NT2/D1 (cell line): ENCODE measurements around the gene ABTB2.

Experiments
- DNase-seq: peaks from one replicate; pipeline ENCODE4 v3.0.0-alpha.2; 2011; ENCODE audit warnings: low read depth, low spot score
- H3K27me3 ChIP-seq: 2 replicates; pipeline ENCODE4 v1.6.0; 2011; ENCODE audit warnings: mild to moderate bottlenecking; ENCODE audit not compliant: insufficient read length, insufficient read depth
- H3K36me3 ChIP-seq: 2 replicates; pipeline ENCODE4 v1.6.1; 2011; ENCODE audit warnings: mild to moderate bottlenecking, low read length, mixed read lengths; ENCODE audit not compliant: insufficient read depth, insufficient read length
- H3K4me1 ChIP-seq: 2 replicates; pipeline ENCODE4 v1.5.1; 2011; ENCODE audit not compliant: insufficient read depth, insufficient read length
- H3K4me3 ChIP-seq: 2 replicates; pipeline ENCODE4 v1.5.1; 2011; ENCODE audit warnings: low read depth; ENCODE audit not compliant: insufficient read length
- H3K9ac ChIP-seq: 2 replicates; pipeline ENCODE4 v1.6.0; 2011; ENCODE audit warnings: low read depth; ENCODE audit not compliant: insufficient read length
- H3K9me3 ChIP-seq: 2 replicates; pipeline ENCODE4 v1.5.1; 2011; ENCODE audit warnings: mild to moderate bottlenecking, low read length; ENCODE audit not compliant: insufficient read depth
- SUZ12 ChIP-seq: IDR thresholded peaks from 2 replicates; pipeline ENCODE4 v1.6.1; 2011; ENCODE audit not compliant: insufficient read length, insufficient read depth; ENCODE audit errors: extremely low read depth
- YY1 ChIP-seq: IDR thresholded peaks from 2 replicates; pipeline ENCODE4 v1.6.1; 2011; ENCODE audit not compliant: insufficient read length, insufficient read depth
- ZNF274 ChIP-seq: IDR thresholded peaks from 2 replicates; pipeline ENCODE4 v1.6.1; 2011; ENCODE audit warnings: mild to moderate bottlenecking, low read depth, low read length

The ABTB2 gene

GRCh38 chr11:34176751-34177209 lies 181.0 kb downstream of the ABTB2 start:
- Histone ChIP-seq H3K9me3 (no peaks in the 10 kb centered on the region), H3K27me3 (no peaks in the 10 kb centered on the region), H3K36me3 (peaks cover 15% of the 10 kb centered on the region), H3K4me1 (peaks cover 6% of the 10 kb centered on the region), H3K4me3 (no peak overlapping the region), H3K9ac (no peak overlapping the region)
- no peak for TF ChIP-seq SUZ12
- no peak for TF ChIP-seq YY1
- TF ChIP-seq ZNF274, result no peak
- no peak for DNase-seq

GRCh38 chr11:34175284-34176019 lies 182.4 kb downstream of the ABTB2 start:
- Histone ChIP-seq H3K9me3 (no peaks in the 10 kb centered on the region), H3K27me3 (no peaks in the 10 kb centered on the region), H3K9ac (no peak overlapping the region), H3K36me3 (peaks cover 20% of the 10 kb centered on the region), H3K4me1 (peaks cover 2% of the 10 kb centered on the region), H3K4me3 (no peak overlapping the region)
- no peak for DNase-seq
- TF ChIP-seq SUZ12 (no peak), YY1 (no peak), ZNF274 (no peak)

GRCh38 chr11:34174412-34175041 lies 183.3 kb downstream of the ABTB2 start:
- peak; percentile 57 for DNase-seq
- peak overlapping the region; percentile 42 for H3K9ac ChIP-seq

GRCh38 chr11:34173050-34173449 lies 184.8 kb downstream of the ABTB2 start:
- Histone ChIP-seq H3K4me1 (peaks cover 2% of the 10 kb centered on the region), H3K36me3 (peaks cover 39% of the 10 kb centered on the region), H3K9me3 (no peaks in the 10 kb centered on the region), H3K9ac (no peak overlapping the region), H3K27me3 (no peaks in the 10 kb centered on the region), H3K4me3 (no peak overlapping the region)
- DNase-seq, result no peak
- no peak for TF ChIP-seq ZNF274
- no peak for TF ChIP-seq YY1
- TF ChIP-seq SUZ12, result no peak

More at GRCh38 chr11:34174412-34175041, 183.3 kb downstream of the ABTB2 start:
- H3K4me1 ChIP-seq, result peaks cover 2% of the 10 kb centered on the region
- TF ChIP-seq ZNF274 (no peak), SUZ12 (no peak)
- H3K9me3 ChIP-seq, result no peaks in the 10 kb centered on the region
- no peaks in the 10 kb centered on the region for H3K27me3 ChIP-seq
- peaks cover 27% of the 10 kb centered on the region for H3K36me3 ChIP-seq
- peak overlapping the region; percentile 22 for H3K4me3 ChIP-seq

- H3K9ac ChIP-seq, result no peak overlapping the region
- peaks cover 4% of the 10 kb centered on the region for H3K4me1 ChIP-seq
- no peaks in the 10 kb centered on the region for H3K27me3 ChIP-seq
- H3K4me3 ChIP-seq, result no peak overlapping the region
- no peak for DNase-seq
- TF ChIP-seq SUZ12 (no peak), YY1 (no peak), ZNF274 (no peak)
- no peaks in the 10 kb centered on the region for H3K9me3 ChIP-seq
- H3K36me3 ChIP-seq, result peaks cover 66% of the 10 kb centered on the region
Observed at GRCh38 chr11:34169686-34170085, 188.1 kb downstream of the ABTB2 start.

- H3K9me3 ChIP-seq, result no peaks in the 10 kb centered on the region
- no peak overlapping the region for H3K9ac ChIP-seq
- H3K36me3 ChIP-seq, result peaks cover 75% of the 10 kb centered on the region
- TF ChIP-seq ZNF274 (no peak), SUZ12 (no peak), YY1 (no peak)
- H3K27me3 ChIP-seq, result no peaks in the 10 kb centered on the region
- DNase-seq, result no peak
- H3K4me3 ChIP-seq, result no peak overlapping the region
- peaks cover 4% of the 10 kb centered on the region for H3K4me1 ChIP-seq
Observed at GRCh38 chr11:34168642-34169420, 189.0 kb downstream of the ABTB2 start.

GRCh38 chr11:34167961-34168360 lies 189.8 kb downstream of the ABTB2 start:
- TF ChIP-seq SUZ12, result no peak
- no peak for TF ChIP-seq YY1
- no peak for TF ChIP-seq ZNF274
- Histone ChIP-seq H3K4me3 (no peak overlapping the region), H3K36me3 (peaks cover 79% of the 10 kb centered on the region), H3K27me3 (no peaks in the 10 kb centered on the region), H3K4me1 (peaks cover 4% of the 10 kb centered on the region), H3K9ac (no peak overlapping the region), H3K9me3 (no peaks in the 10 kb centered on the region)
- no peak for DNase-seq
